Osteoblast (primary cell): ENCODE data around the gene METAP1D. TPM values are rescaled to one million over a fixed set of nuclear protein-coding genes. Genes with fewer than 3 reads are reported as not detected.
A peak's percentile ranks its signal among the peaks of the same experiment; 100 is the strongest.

Experiments used
- DNase-seq: peaks from one replicate; pipeline ENCODE4 v3.0.0; 2011; ENCODE audit warnings: low spot score, mixed read lengths; ENCODE audit not compliant: insufficient read length; ENCODE audit errors: missing footprints
- H2AFZ ChIP-seq: 2 replicates; pipeline ENCODE4 v1.6.0; 2011; ENCODE audit warnings: mild to moderate bottlenecking, low read length
- H3K27ac ChIP-seq: 2 replicates; pipeline ENCODE4 v1.5.1; 2011; ENCODE audit warnings: mild to moderate bottlenecking, low read depth, low read length, moderate library complexity
- H3K27me3 ChIP-seq: 2 replicates; pipeline ENCODE4 v1.6.0; 2012; ENCODE audit warnings: mild to moderate bottlenecking, control low read depth, inconsistent platforms, low read length, moderate library complexity; ENCODE audit not compliant: insufficient read depth
- H3K36me3 ChIP-seq: 2 replicates; pipeline ENCODE4 v1.5.1; 2011; ENCODE audit warnings: mild to moderate bottlenecking, low read length, control low read depth, moderate library complexity; ENCODE audit not compliant: insufficient read depth
- H3K4me1 ChIP-seq: 2 replicates; pipeline ENCODE4 v1.5.1; 2011; ENCODE audit warnings: mild to moderate bottlenecking, low read length, control low read depth, moderate library complexity; ENCODE audit not compliant: insufficient read depth
- H3K4me2 ChIP-seq: 2 replicates; pipeline ENCODE4 v1.6.0; 2011; ENCODE audit warnings: mild to moderate bottlenecking, low read length; ENCODE audit not compliant: insufficient read depth
- H3K4me3 ChIP-seq: fragments of 200-600 bp; sonication (generic); 3 replicates; pipeline ENCODE4 v1.5.1; 2012; ENCODE audit warnings: mild to moderate bottlenecking, low read length, inconsistent platforms; ENCODE audit not compliant: insufficient read depth
- H3K79me2 ChIP-seq: 2 replicates; pipeline ENCODE4 v1.6.0; 2012; ENCODE audit warnings: mild to moderate bottlenecking, low read length, control low read depth, inconsistent platforms; ENCODE audit not compliant: insufficient read depth
- H3K9me3 ChIP-seq: 2 replicates; pipeline ENCODE4 v1.5.1; 2011; ENCODE audit warnings: low read depth, low read length, control low read depth
- H4K20me1 ChIP-seq: 2 replicates; pipeline ENCODE4 v1.6.0; 2012; ENCODE audit warnings: mild to moderate bottlenecking, low read length, control low read depth; ENCODE audit not compliant: insufficient read depth
- CTCF ChIP-seq: IDR thresholded peaks from 2 replicates; pipeline ENCODE4 v1.5.1; 2011; ENCODE audit warnings: mild to moderate bottlenecking, low read depth, low read length, moderate library complexity; ENCODE audit errors: extremely low read depth
- total RNA-seq: library from RNA; depleted of rRNA; stranded (reverse); fragments of >200 nt; gene quantifications from 2 replicates; pipeline ENCODE4 v1.2.3, GENCODE V29; 2012

Gene METAP1D
- total RNA-seq, 1 donor = 11.2 TPM

GRCh38 chr2:172106108-172106961 lies 106.6 kb downstream of the METAP1D start:
- Histone ChIP-seq H3K27ac (peak overlapping the region; percentile 42), H3K36me3 (no peaks in the 10 kb centered on the region), H3K27me3 (no peaks in the 10 kb centered on the region), H3K4me1 (peaks cover 22% of the 10 kb centered on the region), H2AFZ (peak overlapping the region; percentile 92), H4K20me1 (no peaks in the 10 kb centered on the region), H3K9me3 (no peaks in the 10 kb centered on the region), H3K4me2 (peak overlapping the region; percentile 89), H3K4me3 (peak overlapping the region; percentile 75), H3K79me2 (peaks cover 7% of the 10 kb centered on the region)
- peak; percentile 63 for TF ChIP-seq CTCF
- DNase-seq = peak; percentile 96

GRCh38 chr2:172107690-172108586 lies 108.2 kb downstream of the METAP1D start:
- peak overlapping the region; percentile 47 for H2AFZ ChIP-seq
- DNase-seq = peak; percentile 53
- H3K27me3 ChIP-seq = no peaks in the 10 kb centered on the region

GRCh38 chr2:172108587-172108930 lies 108.8 kb downstream of the METAP1D start:
- Histone ChIP-seq H3K36me3 (no peaks in the 10 kb centered on the region), H3K4me3 (no peak overlapping the region), H2AFZ (no peak overlapping the region), H3K4me2 (peak overlapping the region; percentile 9), H3K4me1 (peaks cover 13% of the 10 kb centered on the region), H3K79me2 (no peaks in the 10 kb centered on the region), H3K9me3 (no peaks in the 10 kb centered on the region), H3K27me3 (no peaks in the 10 kb centered on the region), H4K20me1 (no peaks in the 10 kb centered on the region), H3K27ac (no peak overlapping the region)
- DNase-seq = peak; percentile 29
- no peak for TF ChIP-seq CTCF

More at GRCh38 chr2:172107690-172108586, 108.2 kb downstream of the METAP1D start:
- peaks cover 17% of the 10 kb centered on the region for H3K4me1 ChIP-seq
- TF ChIP-seq CTCF = no peak
- H3K4me3 ChIP-seq = no peak overlapping the region
- no peaks in the 10 kb centered on the region for H3K9me3 ChIP-seq
- no peak overlapping the region for H3K27ac ChIP-seq
- H3K36me3 ChIP-seq = no peaks in the 10 kb centered on the region
- H3K4me2 ChIP-seq = peak overlapping the region; percentile 9
- H3K79me2 ChIP-seq = no peaks in the 10 kb centered on the region
- H4K20me1 ChIP-seq = no peaks in the 10 kb centered on the region
